SK-N-SH (cell line): Measurements from ENCODE around the gene ARAP2. TPM values are rescaled to one million over a fixed set of nuclear protein-coding genes. Genes with fewer than 3 reads are reported as not detected.

Source experiments
- CTCF ChIA-PET: fragments of 300-600, 350-600 bp; formaldehyde crosslinking; extraction: SDS; loops from one replicate; lab custom pipeline; 2021; lab: Yijun Ruan, JAX
- POLR2A ChIA-PET: fragments of 350-600 bp; sonication (Branson Sonifier 250); formaldehyde crosslinking; extraction: SDS; loops from one replicate; lab custom pipeline; 2020; ENCODE audit warnings: antibody characterized with exemption, inconsistent platforms; lab: Yijun Ruan, JAX
- DNase-seq: peaks from one replicate; pipeline ENCODE4 v3.0.0; 2012
- H2AFZ ChIP-seq: fragments of 200-600 bp; sonication (generic); 2 replicates; pipeline ENCODE4 v1.8.1; 2016; ENCODE audit warnings: antibody characterized with exemption, mild to moderate bottlenecking, low read depth
- H3F3A ChIP-seq: fragments of 200-600 bp; sonication (generic); replicated peaks from 2 replicates; pipeline ENCODE3; 2016; ENCODE audit warnings: antibody characterized with exemption, mild to moderate bottlenecking; ENCODE audit not compliant: insufficient read depth
- H3K27ac ChIP-seq, 2 experiments: fragments of 200-500 bp in 1 of 2; fragments of 200-600 bp in 1 of 2; sonication (Bioruptor generic) in 1 of 2; sonication (generic), shearing (Covaris generic) in 1 of 2; 2 replicates each; pipeline versions ENCODE4 v1.5.1 to v1.6.1; 2014 to 2016; ENCODE audit warnings: low read depth in 2 of 2, inconsistent platforms in 1 of 2, low read length in 1 of 2, mild to moderate bottlenecking in 1 of 2, mixed read lengths in 1 of 2
- H3K27me3 ChIP-seq: fragments of 200-600 bp; sonication (generic), shearing (Covaris generic); 2 replicates; pipeline ENCODE4 v1.6.1; 2016; ENCODE audit warnings: mixed run types; ENCODE audit not compliant: insufficient read depth
- H3K36me3 ChIP-seq, 2 experiments: fragments of 200-500 bp in 1 of 2; fragments of 200-600 bp in 1 of 2; sonication (Bioruptor generic) in 1 of 2; sonication (generic) in 1 of 2; replicated peaks in 1 of 2; 2 replicates each; pipeline versions ENCODE3 to v1.5.1; 2014 to 2016; ENCODE audit warnings: low read length in 1 of 2, mild to moderate bottlenecking in 1 of 2; ENCODE audit not compliant: insufficient read depth in 2 of 2, control insufficient read depth in 1 of 2
- H3K4me1 ChIP-seq, 2 experiments: fragments of 200-500 bp in 1 of 2; fragments of 200-600 bp in 1 of 2; sonication (Bioruptor generic) in 1 of 2; sonication (generic), shearing (Covaris generic) in 1 of 2; 2 replicates each; pipeline versions ENCODE4 v1.5.1 to v1.6.1; 2014 to 2016; ENCODE audit warnings: low read depth in 1 of 2, low read length in 1 of 2, mixed run types in 1 of 2; ENCODE audit not compliant: insufficient read depth in 2 of 2, control insufficient read depth in 1 of 2
- H3K4me2 ChIP-seq: fragments of 200-600 bp; sonication (generic), shearing (Covaris generic); 2 replicates; pipeline ENCODE4 v1.6.1; 2017; ENCODE audit warnings: mixed run types
- H3K4me3 ChIP-seq, 2 experiments: fragments of 200-500 bp in 1 of 2; fragments of 200-600 bp in 1 of 2; sonication (Bioruptor generic) in 1 of 2; sonication (generic), shearing (Covaris generic) in 1 of 2; 2 replicates each; pipeline versions ENCODE4 v1.5.1 to v1.8.1; 2014 to 2016; ENCODE audit warnings: low read depth in 2 of 2, inconsistent platforms in 1 of 2, low read length in 1 of 2, mild to moderate bottlenecking in 1 of 2, mixed read lengths in 1 of 2, moderate library complexity in 1 of 2
- H3K79me2 ChIP-seq: fragments of 200-600 bp; sonication (generic); 2 replicates; pipeline ENCODE4 v1.8.1; 2017; ENCODE audit warnings: mild to moderate bottlenecking; ENCODE audit not compliant: insufficient read depth
- H3K9ac ChIP-seq: fragments of 200-600 bp; sonication (generic); 2 replicates; pipeline ENCODE4 v1.6.1; 2017; ENCODE audit warnings: mixed run types
- H3K9me2 ChIP-seq: fragments of 200-600 bp; sonication (generic); 2 replicates; pipeline ENCODE4 v1.6.1; 2017; ENCODE audit warnings: mixed run types
- H3K9me3 ChIP-seq: fragments of 200-600 bp; sonication (generic); 2 replicates; pipeline ENCODE4 v1.6.1; 2017; ENCODE audit warnings: mixed run types, mild to moderate bottlenecking, moderate library complexity
- H4K20me1 ChIP-seq: fragments of 200-600 bp; sonication (generic); 2 replicates; pipeline ENCODE4 v1.6.1; 2017; ENCODE audit warnings: mild to moderate bottlenecking, mixed run types; ENCODE audit not compliant: insufficient read depth
- CHD2 ChIP-seq: fragments of 150-350 bp; IDR thresholded peaks from 2 replicates; pipeline ENCODE4 v1.6.1; 2018; ENCODE audit warnings: low read length; ENCODE audit not compliant: partially characterized antibody
- ELF1 ChIP-seq: IDR thresholded peaks from 2 replicates; pipeline ENCODE4 v1.4.0; 2012
- EZH2phosphoT487 ChIP-seq: fragments of 200-600 bp; sonication (generic); IDR thresholded peaks from 2 replicates; pipeline ENCODE4 v1.6.1; 2017; ENCODE audit warnings: low read depth, mixed run types, mild to moderate bottlenecking, antibody characterized with exemption, moderate library complexity, borderline replicate concordance
- FOXJ3 ChIP-seq: sonication (generic); formaldehyde crosslinking; IDR thresholded peaks from 2 replicates; pipeline ENCODE4 v1.5.1; 2020; ENCODE audit warnings: mild to moderate bottlenecking, missing genetic modification reagents
- GATA2 ChIP-seq: sonication (generic); formaldehyde crosslinking; IDR thresholded peaks from 2 replicates; pipeline ENCODE4 v1.5.0; 2020; ENCODE audit warnings: mild to moderate bottlenecking, missing genetic modification reagents
- JUND ChIP-seq: IDR thresholded peaks from 2 replicates; pipeline ENCODE4 v1.4.0; 2012
- MEF2A ChIP-seq: IDR thresholded peaks from 2 replicates; pipeline ENCODE4 v1.4.0; 2012; ENCODE audit warnings: low read depth, borderline replicate concordance
- NFIC ChIP-seq: IDR thresholded peaks from 2 replicates; pipeline ENCODE4 v1.4.0; 2012; ENCODE audit warnings: borderline replicate concordance
- POLR2AphosphoS5 ChIP-seq: IDR thresholded peaks from 2 replicates; pipeline ENCODE4 v1.6.1; 2012; ENCODE audit warnings: low read depth, low read length
- RAD21 ChIP-seq: IDR thresholded peaks from 2 replicates; pipeline ENCODE4 v1.6.1; 2012; ENCODE audit warnings: mild to moderate bottlenecking, low read length
- RXRA ChIP-seq: IDR thresholded peaks from 2 replicates; pipeline ENCODE4 v1.4.0; 2012; ENCODE audit warnings: low read depth, mild to moderate bottlenecking, borderline replicate concordance
- SIN3A ChIP-seq: IDR thresholded peaks from 2 replicates; pipeline ENCODE4 v1.6.1; 2012; ENCODE audit warnings: low read depth, mild to moderate bottlenecking, low read length, moderate library complexity, borderline replicate concordance
- SMC3 ChIP-seq: IDR thresholded peaks from 2 replicates; pipeline ENCODE4 v1.6.1; 2012; ENCODE audit warnings: low read depth, low read length, improper control_type of control experiment
- TAF1 ChIP-seq: IDR thresholded peaks from 2 replicates; pipeline ENCODE4 v1.6.1; 2012; ENCODE audit warnings: low read depth, mild to moderate bottlenecking, low read length, moderate library complexity, borderline replicate concordance
- TEAD4 ChIP-seq: IDR thresholded peaks from 2 replicates; pipeline ENCODE4 v1.4.0; 2012; ENCODE audit warnings: mild to moderate bottlenecking, borderline replicate concordance; ENCODE audit not compliant: insufficient read depth
- WGBS: methylation state at CpG from one replicate; pipeline ENCODE4 v1.1.6; 2017; ENCODE audit warnings: low lambda C conversion rate; 5-methylcytosine and 5-hydroxymethylcytosine counted together
- polyA plus RNA-seq, 3 experiments: library from polyadenylated mRNA; depleted of rRNA; stranded (reverse); fragments of >200 nt; gene quantifications; 2 replicates each; pipeline ENCODE4 v1.2.3, GENCODE V29; 2012
- TF ChIP-seq, protein P1 (sequence below): fragments of 150-350 bp; IDR thresholded peaks from 2 replicates; pipeline ENCODE4 v1.6.1; 2017; ENCODE audit warnings: antibody characterized with exemption, low read length, low read depth, borderline replicate concordance
- TF ChIP-seq, protein P2 (sequence below): fragments of 200-600 bp; sonication (generic); IDR thresholded peaks from 2 replicates; pipeline ENCODE4 v1.6.1; 2017; ENCODE audit warnings: antibody characterized with exemption, mild to moderate bottlenecking, moderate library complexity
- TF ChIP-seq, protein P3 (sequence below): fragments of 150-350 bp; IDR thresholded peaks from 2 replicates; pipeline ENCODE4 v1.6.1; 2016; ENCODE audit warnings: mild to moderate bottlenecking, low read depth, low read length
- TF ChIP-seq, protein P4 (sequence below): IDR thresholded peaks from 2 replicates; pipeline ENCODE4; 2012

The ARAP2 gene
- polyA plus RNA-seq, 1 of the 3 experiments (the other 2 are of a cell fraction): not detected

DNA sequence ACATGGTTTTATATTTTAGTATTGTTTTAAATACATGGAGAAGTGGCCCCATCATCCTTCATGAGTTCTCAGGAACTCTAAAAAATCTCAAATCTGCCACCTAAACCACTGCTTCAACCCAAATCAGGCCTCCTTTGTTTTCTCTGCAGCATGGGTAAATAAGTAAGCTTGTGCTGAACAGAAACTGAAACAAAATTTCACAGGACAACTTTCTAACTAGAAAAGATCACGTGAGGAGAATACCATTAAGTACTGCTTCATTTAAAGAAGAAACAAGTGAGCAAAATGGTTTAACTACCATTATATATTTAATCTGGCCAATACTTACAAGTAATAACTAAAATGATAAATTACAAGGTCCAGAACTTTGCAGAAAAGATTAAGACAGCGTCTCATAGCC is 2.5 kb downstream of the ARAP2 start:
- no peaks in the 10 kb centered on the region for H3K36me3 ChIP-seq
- H3K27me3 ChIP-seq: peaks cover 14% of the 10 kb centered on the region
- no peak overlapping the region for H3K27ac ChIP-seq
- WGBS: 4% methylated on average over 2 of the region's 2 CpGs
- H3K4me1 ChIP-seq: no peaks in the 10 kb centered on the region
- H3K9ac ChIP-seq: no peak overlapping the region
- no peak overlapping the region for H2AFZ ChIP-seq
- no peaks in the 10 kb centered on the region for H3K9me2 ChIP-seq
- H3K79me2 ChIP-seq: no peaks in the 10 kb centered on the region
- no peaks in the 10 kb centered on the region for H4K20me1 ChIP-seq
- TF ChIP-seq POLR2AphosphoS5 (no peak), TAF1 (no peak), RXRA (no peak), JUND (no peak), ELF1 (no peak), EZH2phosphoT487 (no peak), SIN3A (no peak)
- TF ChIP-seq, protein P1, sequence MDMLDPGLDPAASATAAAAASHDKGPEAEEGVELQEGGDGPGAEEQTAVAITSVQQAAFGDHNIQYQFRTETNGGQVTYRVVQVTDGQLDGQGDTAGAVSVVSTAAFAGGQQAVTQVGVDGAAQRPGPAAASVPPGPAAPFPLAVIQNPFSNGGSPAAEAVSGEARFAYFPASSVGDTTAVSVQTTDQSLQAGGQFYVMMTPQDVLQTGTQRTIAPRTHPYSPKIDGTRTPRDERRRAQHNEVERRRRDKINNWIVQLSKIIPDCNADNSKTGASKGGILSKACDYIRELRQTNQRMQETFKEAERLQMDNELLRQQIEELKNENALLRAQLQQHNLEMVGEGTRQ: no peak
- no peaks in the 10 kb centered on the region for H3F3A ChIP-seq
- H3K4me2 ChIP-seq: no peak overlapping the region
- DNase-seq: no peak
- CTCF ChIA-PET: interaction anchor here (0.6 kb wide), 1 partner anchor 1475 kb away, joined by 4 read pairs; no protein-coding TSS in a partner anchor
- H3K4me3 ChIP-seq: no peak overlapping the region
- no peaks in the 10 kb centered on the region for H3K9me3 ChIP-seq
- POLR2A ChIA-PET: no interaction called here

DNA sequence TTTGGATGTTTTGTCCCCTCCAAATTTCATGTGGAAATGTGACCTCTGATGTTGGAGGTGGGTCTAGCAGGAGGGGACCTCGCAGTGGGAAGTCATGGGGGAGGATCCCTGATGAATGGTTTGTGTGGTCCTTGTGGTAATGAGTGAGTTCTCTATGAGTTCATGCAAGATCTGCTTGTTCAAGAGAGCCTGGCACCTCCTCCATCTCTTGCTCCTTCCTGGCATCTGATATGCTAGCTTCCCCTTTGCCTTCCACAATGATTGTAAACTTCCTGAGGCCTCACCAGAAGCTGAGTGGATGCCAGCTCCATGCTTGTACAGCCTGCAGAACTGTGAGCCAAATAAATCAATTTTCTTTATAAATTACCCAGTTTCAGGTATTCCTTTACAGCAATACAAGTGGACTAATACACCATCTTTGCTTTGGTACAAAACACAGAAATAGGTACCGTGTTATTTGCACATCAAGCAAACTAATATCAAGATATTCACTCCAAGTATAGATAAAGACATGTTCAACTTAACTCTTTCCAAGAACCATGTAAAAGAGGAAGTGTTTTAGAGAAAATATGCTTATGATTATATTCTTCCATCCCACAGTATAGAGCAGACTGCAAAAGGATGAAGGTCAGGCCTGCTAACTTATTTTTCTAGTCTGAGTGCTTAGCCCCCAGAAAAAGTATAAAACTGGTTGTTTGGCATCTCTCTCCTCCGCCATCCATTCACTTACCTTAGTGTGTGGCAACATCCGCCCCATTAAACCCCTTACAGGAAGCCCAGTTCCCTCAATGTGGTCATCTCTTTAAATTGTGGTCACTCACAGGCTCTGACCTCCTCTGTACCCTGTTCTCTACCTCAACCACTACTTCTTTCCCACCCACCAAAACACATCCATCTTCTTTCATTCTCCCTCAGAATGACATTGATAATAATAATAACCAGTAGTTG is 6.7 kb downstream of the ARAP2 start:
- CTCF ChIA-PET: no interaction called here
- H3K9me3 ChIP-seq: no peaks in the 10 kb centered on the region
- H4K20me1 ChIP-seq: no peaks in the 10 kb centered on the region
- H3K4me1 ChIP-seq: no peaks in the 10 kb centered on the region
- H3K9ac ChIP-seq: no peak overlapping the region
- no peak overlapping the region for H3K4me2 ChIP-seq
- no peak overlapping the region for H2AFZ ChIP-seq
- no peaks in the 10 kb centered on the region; the same call in 1 of the 2 replicates for H3K27me3 ChIP-seq
- no peaks in the 10 kb centered on the region for H3K79me2 ChIP-seq
- POLR2A ChIA-PET: no interaction called here
- no peak overlapping the region for H3K27ac ChIP-seq
- H3K4me3 ChIP-seq: no peak overlapping the region
- no peaks in the 10 kb centered on the region for H3K36me3 ChIP-seq
- WGBS: 5% methylated on average over 4 of the region's 4 CpGs
- no peak for DNase-seq
- H3K9me2 ChIP-seq: no peaks in the 10 kb centered on the region
- H3F3A ChIP-seq: no peaks in the 10 kb centered on the region
- no peak for TF ChIP-seq SMC3
- TF ChIP-seq FOXJ3 (CRISPR knock-in tag): no peak
- TF ChIP-seq, protein P1: no peak
- no peak for TF ChIP-seq TEAD4
- TF ChIP-seq TAF1: no peak
- TF ChIP-seq NFIC: no peak
- TF ChIP-seq, protein P2, sequence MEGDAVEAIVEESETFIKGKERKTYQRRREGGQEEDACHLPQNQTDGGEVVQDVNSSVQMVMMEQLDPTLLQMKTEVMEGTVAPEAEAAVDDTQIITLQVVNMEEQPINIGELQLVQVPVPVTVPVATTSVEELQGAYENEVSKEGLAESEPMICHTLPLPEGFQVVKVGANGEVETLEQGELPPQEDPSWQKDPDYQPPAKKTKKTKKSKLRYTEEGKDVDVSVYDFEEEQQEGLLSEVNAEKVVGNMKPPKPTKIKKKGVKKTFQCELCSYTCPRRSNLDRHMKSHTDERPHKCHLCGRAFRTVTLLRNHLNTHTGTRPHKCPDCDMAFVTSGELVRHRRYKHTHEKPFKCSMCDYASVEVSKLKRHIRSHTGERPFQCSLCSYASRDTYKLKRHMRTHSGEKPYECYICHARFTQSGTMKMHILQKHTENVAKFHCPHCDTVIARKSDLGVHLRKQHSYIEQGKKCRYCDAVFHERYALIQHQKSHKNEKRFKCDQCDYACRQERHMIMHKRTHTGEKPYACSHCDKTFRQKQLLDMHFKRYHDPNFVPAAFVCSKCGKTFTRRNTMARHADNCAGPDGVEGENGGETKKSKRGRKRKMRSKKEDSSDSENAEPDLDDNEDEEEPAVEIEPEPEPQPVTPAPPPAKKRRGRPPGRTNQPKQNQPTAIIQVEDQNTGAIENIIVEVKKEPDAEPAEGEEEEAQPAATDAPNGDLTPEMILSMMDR: no peak
- TF ChIP-seq RAD21: no peak
- no peak for TF ChIP-seq SIN3A
- TF ChIP-seq CHD2: no peak
- TF ChIP-seq, protein P3, sequence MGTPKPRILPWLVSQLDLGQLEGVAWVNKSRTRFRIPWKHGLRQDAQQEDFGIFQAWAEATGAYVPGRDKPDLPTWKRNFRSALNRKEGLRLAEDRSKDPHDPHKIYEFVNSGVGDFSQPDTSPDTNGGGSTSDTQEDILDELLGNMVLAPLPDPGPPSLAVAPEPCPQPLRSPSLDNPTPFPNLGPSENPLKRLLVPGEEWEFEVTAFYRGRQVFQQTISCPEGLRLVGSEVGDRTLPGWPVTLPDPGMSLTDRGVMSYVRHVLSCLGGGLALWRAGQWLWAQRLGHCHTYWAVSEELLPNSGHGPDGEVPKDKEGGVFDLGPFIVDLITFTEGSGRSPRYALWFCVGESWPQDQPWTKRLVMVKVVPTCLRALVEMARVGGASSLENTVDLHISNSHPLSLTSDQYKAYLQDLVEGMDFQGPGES: no peak
- TF ChIP-seq, protein P4, sequence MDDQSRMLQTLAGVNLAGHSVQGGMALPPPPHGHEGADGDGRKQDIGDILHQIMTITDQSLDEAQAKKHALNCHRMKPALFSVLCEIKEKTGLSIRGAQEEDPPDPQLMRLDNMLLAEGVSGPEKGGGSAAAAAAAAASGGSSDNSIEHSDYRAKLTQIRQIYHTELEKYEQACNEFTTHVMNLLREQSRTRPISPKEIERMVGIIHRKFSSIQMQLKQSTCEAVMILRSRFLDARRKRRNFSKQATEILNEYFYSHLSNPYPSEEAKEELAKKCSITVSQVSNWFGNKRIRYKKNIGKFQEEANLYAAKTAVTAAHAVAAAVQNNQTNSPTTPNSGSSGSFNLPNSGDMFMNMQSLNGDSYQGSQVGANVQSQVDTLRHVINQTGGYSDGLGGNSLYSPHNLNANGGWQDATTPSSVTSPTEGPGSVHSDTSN: no peak
- no peak for TF ChIP-seq POLR2AphosphoS5
- no peak for TF ChIP-seq MEF2A
- no peak for TF ChIP-seq EZH2phosphoT487
- no peak for TF ChIP-seq RXRA
- TF ChIP-seq GATA2 (CRISPR knock-in tag): no peak
